SU-DHL-6 (cell line): ENCODE measurements around the gene SRPRB.

Source experiments
- H2AFZ ChIP-seq: fragments of 200-600 bp; sonication (generic); 2 replicates; pipeline ENCODE4 v1.6.1; 2014; ENCODE audit warnings: low read depth, mild to moderate bottlenecking, moderate library complexity, mixed read lengths, antibody characterized with exemption, low read length; ENCODE audit not compliant: severe bottlenecking
- H3F3A ChIP-seq: fragments of 200-600 bp; shearing (Covaris generic); 2 replicates; pipeline ENCODE4 v1.6.0; 2016; ENCODE audit warnings: antibody characterized with exemption, mild to moderate bottlenecking; ENCODE audit not compliant: insufficient read depth
- H3K27ac ChIP-seq: fragments of 200-600 bp; sonication (generic); 2 replicates; pipeline ENCODE4 v1.5.1; 2016; ENCODE audit warnings: low read depth, mild to moderate bottlenecking, low read length, moderate library complexity, mixed read lengths
- H3K27me3 ChIP-seq: fragments of 200-600 bp; sonication (generic), shearing (Covaris generic); 2 replicates; pipeline ENCODE4 v1.6.0; 2014; ENCODE audit warnings: mild to moderate bottlenecking, low read length
- H3K36me3 ChIP-seq: fragments of 200-600 bp; sonication (generic); 2 replicates; pipeline ENCODE4 v1.6.1; 2014; ENCODE audit warnings: mild to moderate bottlenecking, low read length, mixed read lengths
- H3K4me2 ChIP-seq: fragments of 300-600, 200-600 bp; shearing (Covaris generic), sonication (generic); 2 replicates; pipeline ENCODE4 v1.6.0; 2014; ENCODE audit warnings: low read length, low read depth, mild to moderate bottlenecking; ENCODE audit not compliant: poor library complexity, severe bottlenecking
- H3K4me3 ChIP-seq: fragments of 200-600 bp; sonication (generic); 2 replicates; pipeline ENCODE4 v1.5.1; 2014; ENCODE audit warnings: antibody characterized with exemption, low read length, mild to moderate bottlenecking, mixed read lengths; ENCODE audit not compliant: insufficient read depth, poor library complexity, severe bottlenecking
- H3K79me2 ChIP-seq: fragments of 200-600 bp; sonication (generic); 2 replicates; pipeline ENCODE4 v1.6.1; 2014; ENCODE audit warnings: mild to moderate bottlenecking, low read length, moderate library complexity; ENCODE audit not compliant: insufficient read depth
- H3K9ac ChIP-seq: fragments of 200-600 bp; sonication (generic); 2 replicates; pipeline ENCODE4 v1.7.0; 2014; ENCODE audit warnings: mild to moderate bottlenecking, low read length
- H3K9me2 ChIP-seq: fragments of 200-600 bp; sonication (generic); replicated peaks from 2 replicates; pipeline ENCODE4 v1.6.1; 2014; ENCODE audit warnings: low read length; ENCODE audit not compliant: insufficient read depth
- H3K9me3 ChIP-seq: fragments of 200-600 bp; sonication (generic); 2 replicates; pipeline ENCODE4 v1.6.1; 2014; ENCODE audit warnings: low read length, mixed read lengths; ENCODE audit not compliant: insufficient read depth
- H4K20me1 ChIP-seq: fragments of 200-600 bp; sonication (generic); 2 replicates; pipeline ENCODE4 v1.6.1; 2014; ENCODE audit warnings: low read depth, mild to moderate bottlenecking, antibody characterized with exemption, low read length, moderate library complexity, mixed read lengths
- CTCF ChIP-seq: fragments of 200-600 bp; sonication (generic); IDR thresholded peaks from one replicate; pipeline ENCODE4 v1.5.1; 2017; ENCODE audit warnings: antibody characterized with exemption, mild to moderate bottlenecking, low read length, moderate library complexity; ENCODE audit not compliant: insufficient read depth, poor library complexity, severe bottlenecking
- EZH2phosphoT487 ChIP-seq: fragments of 200-600 bp; sonication (generic), shearing (Covaris generic); conservative IDR thresholded peaks from 2 replicates; pipeline ENCODE4 v1.6.1; 2018; ENCODE audit warnings: mild to moderate bottlenecking, antibody characterized with exemption, low read length, moderate library complexity, mixed read lengths

The SRPRB gene

GRCh38 chr3:133769536-133769935 is 36.1 kb upstream of the SRPRB start:
- Histone ChIP-seq H3K9me2 (no peaks in the 10 kb centered on the region), H3K27ac (no peak overlapping the region), H3K9me3 (no peaks in the 10 kb centered on the region), H3K4me3 (no peak overlapping the region), H3K79me2 (no peaks in the 10 kb centered on the region), H2AFZ (no peak overlapping the region), H3K36me3 (no peaks in the 10 kb centered on the region), H3K4me2 (no peak overlapping the region), H3K27me3 (no peaks in the 10 kb centered on the region), H3K9ac (no peak overlapping the region), H4K20me1 (no peaks in the 10 kb centered on the region), H3F3A (no peaks in the 10 kb centered on the region)
- no peak for TF ChIP-seq CTCF
- TF ChIP-seq EZH2phosphoT487 = no peak

GRCh38 chr3:133773732-133774131 is 31.9 kb upstream of the SRPRB start:
- H3K27ac ChIP-seq = no peak overlapping the region
- no peaks in the 10 kb centered on the region for H3K9me3 ChIP-seq
- no peak for TF ChIP-seq EZH2phosphoT487
- TF ChIP-seq CTCF = no peak
- H3K79me2 ChIP-seq = no peaks in the 10 kb centered on the region
- H3F3A ChIP-seq = no peaks in the 10 kb centered on the region
- no peak overlapping the region for H3K4me3 ChIP-seq
- H3K9ac ChIP-seq = no peak overlapping the region
- no peaks in the 10 kb centered on the region for H4K20me1 ChIP-seq
- no peak overlapping the region for H2AFZ ChIP-seq
- no peaks in the 10 kb centered on the region for H3K36me3 ChIP-seq
- H3K9me2 ChIP-seq = no peaks in the 10 kb centered on the region
- no peak overlapping the region for H3K4me2 ChIP-seq
- no peaks in the 10 kb centered on the region for H3K27me3 ChIP-seq

- Histone ChIP-seq H3K9ac (no peak overlapping the region), H4K20me1 (no peaks in the 10 kb centered on the region), H3K4me2 (no peak overlapping the region), H3K9me2 (no peaks in the 10 kb centered on the region), H3K9me3 (no peaks in the 10 kb centered on the region), H3K27ac (no peak overlapping the region), H3K27me3 (no peaks in the 10 kb centered on the region), H3K79me2 (no peaks in the 10 kb centered on the region), H3F3A (no peaks in the 10 kb centered on the region), H2AFZ (no peak overlapping the region), H3K4me3 (no peak overlapping the region), H3K36me3 (no peaks in the 10 kb centered on the region)
- no peak for TF ChIP-seq EZH2phosphoT487
- TF ChIP-seq CTCF = no peak
Measured at GRCh38 chr3:133775309-133775708, 30.3 kb upstream of the SRPRB start.
